DND-41 (cell line): ENCODE data around the gene DNM2.

Experiments used
- CTCF ChIP-seq: IDR thresholded peaks from 2 replicates; pipeline ENCODE4 v1.5.1; 2012; ENCODE audit warnings: borderline replicate concordance, low read length, moderate library complexity, mild to moderate bottlenecking; ENCODE audit not compliant: poor library complexity, severe bottlenecking; ENCODE audit errors: extremely low read depth
- EZH2 ChIP-seq: IDR thresholded peaks from 3 replicates; pipeline ENCODE4 v1.6.1; 2012; ENCODE audit warnings: borderline replicate concordance, low read depth, mild to moderate bottlenecking, moderate library complexity, low read length, inconsistent platforms; ENCODE audit not compliant: severe bottlenecking

DNA sequence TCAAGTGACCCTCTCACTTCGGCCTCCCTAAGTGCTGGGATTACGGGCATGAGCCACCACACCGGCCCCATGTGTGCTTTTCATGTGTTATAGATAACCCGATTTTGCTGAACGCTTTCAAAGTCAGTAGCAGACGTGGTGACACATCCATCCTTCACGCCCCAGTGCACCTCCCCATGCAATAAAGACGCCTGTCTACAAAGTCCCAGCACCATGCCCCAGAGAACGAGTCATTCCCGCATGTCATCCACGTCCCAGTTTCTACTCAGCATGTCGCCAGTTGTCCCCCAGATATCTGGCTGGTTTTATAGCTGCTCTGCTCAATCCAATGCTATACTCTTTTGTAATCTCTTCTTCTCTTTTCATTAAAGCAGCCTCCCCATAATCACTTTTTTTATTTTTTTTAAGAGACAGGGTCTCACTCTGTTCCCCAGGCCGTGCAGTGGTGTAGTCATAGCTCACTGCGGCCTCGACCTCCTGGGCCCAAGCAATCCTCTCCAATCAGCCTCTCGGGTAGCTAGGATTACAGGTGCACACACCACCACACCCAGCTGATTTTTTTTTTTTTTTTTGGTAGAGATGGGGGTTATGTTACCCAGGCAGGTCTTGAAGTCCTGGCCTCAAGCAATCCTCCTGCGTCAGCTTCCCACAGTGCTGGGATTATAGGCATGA, 42.5 kb downstream of the DNM2 start:
- TF ChIP-seq CTCF (no peak), EZH2 (no peak)
